CD4-positive, alpha-beta memory T cell (primary cell): Measurements from ENCODE around the gene TGM4. TPM values are rescaled to one million over a fixed set of nuclear protein-coding genes. Genes with fewer than 3 reads are reported as not detected.

Experiments
- CTCF ChIA-PET: fragments of 350-600 bp; sonication (Branson Sonifier 250); formaldehyde crosslinking; loops from one replicate; lab custom pipeline; 2021; ENCODE audit warnings: inconsistent platforms; ENCODE audit not compliant: partially characterized antibody; lab: Charles Lee
- POLR2A ChIA-PET: fragments of 350-600 bp; sonication (Branson Sonifier 250); formaldehyde crosslinking; loops from one replicate; lab custom pipeline; 2021; ENCODE audit not compliant: partially characterized antibody; lab: Charles Lee
- DNase-seq, 5 donors: peaks; one replicate each; pipeline versions ENCODE4 v3.0.0 to v3.0.0-alpha.2; 2020 to 2022; ENCODE audit warnings: mixed read lengths in 1 of 5
- H3K27ac ChIP-seq: one replicate; pipeline ENCODE4 v1.7.0; 2013; ENCODE audit warnings: low read depth, low read length
- H3K27me3 ChIP-seq: 2 replicates; pipeline ENCODE4 v1.7.0; 2013; ENCODE audit warnings: mild to moderate bottlenecking, low read length, moderate library complexity; ENCODE audit not compliant: insufficient read depth
- H3K36me3 ChIP-seq: 2 replicates; pipeline ENCODE4 v1.7.0; 2013; ENCODE audit warnings: mild to moderate bottlenecking, low read length, moderate library complexity; ENCODE audit not compliant: insufficient read depth
- H3K4me1 ChIP-seq: 2 replicates; pipeline ENCODE4 v1.7.0; 2013; ENCODE audit warnings: mild to moderate bottlenecking, low read length, moderate library complexity; ENCODE audit not compliant: insufficient read depth
- H3K4me3 ChIP-seq, 2 donors: one replicate each; pipeline ENCODE4 v1.7.0; 2013; ENCODE audit warnings: low read length in 2 of 2, mild to moderate bottlenecking in 1 of 2
- H3K9me3 ChIP-seq, 2 donors: one replicate each; pipeline ENCODE4 v1.7.0; 2013; ENCODE audit warnings: low read length in 2 of 2, control low read depth in 1 of 2; ENCODE audit not compliant: control insufficient read depth in 1 of 2
- H3K27ac Mint-ChIP-seq, 7 donors: one replicate each; pipeline ENCODE4 v1.8.0; 2020 to 2021; ENCODE audit warnings: mixed read lengths in 7 of 7, mild to moderate bottlenecking in 6 of 7, inconsistent platforms in 3 of 7, moderate library complexity in 3 of 7
- H3K27me3 Mint-ChIP-seq, 2 donors: one replicate each; pipeline ENCODE4 v1.8.0; 2020 to 2021; ENCODE audit warnings: mixed read lengths in 2 of 2
- H3K36me3 Mint-ChIP-seq, 2 donors: one replicate each; pipeline ENCODE4 v1.8.0; 2020 to 2021; ENCODE audit warnings: mixed read lengths in 2 of 2, inconsistent platforms in 1 of 2, mild to moderate bottlenecking in 1 of 2
- H3K4me1 Mint-ChIP-seq, 4 donors: one replicate each; pipeline ENCODE4 v1.8.0; 2020 to 2021; ENCODE audit warnings: mixed read lengths in 4 of 4, mild to moderate bottlenecking in 1 of 4
- H3K4me3 Mint-ChIP-seq, 8 donors: one replicate each; pipeline ENCODE4 v1.8.0; 2020 to 2021; ENCODE audit warnings: mixed read lengths in 8 of 8, mild to moderate bottlenecking in 7 of 8, moderate library complexity in 6 of 8, inconsistent platforms in 3 of 8
- H3K9me3 Mint-ChIP-seq, 8 donors: one replicate each; pipeline ENCODE4 v1.8.0; 2020 to 2021; ENCODE audit warnings: mixed read lengths in 8 of 8, mild to moderate bottlenecking in 5 of 8, inconsistent platforms in 3 of 8, moderate library complexity in 1 of 8
- intact Hi-C: fragments of 100-400 bp; cut with micrococcal nuclease; formaldehyde crosslinking; loops from one replicate; pipeline ENCODE4 v1.15.1; 2023
- polyA plus RNA-seq, 2 donors: library from polyadenylated mRNA; unstranded; fragments of 300-500 nt; fragmentation: Illumina TruSeq; gene quantifications; one replicate each; pipeline ENCODE4 v1.2.3, GENCODE V29; 2021
- total RNA-seq, 2 experiments: library from RNA; stranded (reverse); gene quantifications; one replicate each; pipeline ENCODE4 v1.2.3, GENCODE V29; 2021

Gene TGM4
- total and polyA plus RNA-seq, 4 experiments from 2014 or later, result not detected

- intact Hi-C loops, result no loop called here
- Mint-ChIP-seq H3K27me3 (peaks cover 10 to 14% of the 10 kb centered on the region in 2 donors), H3K36me3 (peaks cover 0 to 6% of the 10 kb centered on the region in 2 donors), H3K27ac (no peak overlapping the region), H3K9me3 (peaks cover 0 to 30% (median 3%) of the 10 kb centered on the region in 8 donors), H3K4me3 (no peak overlapping the region), H3K4me1 (peaks cover 0 to 2% (median under 1%) of the 10 kb centered on the region in 4 donors)
- H3K4me1 ChIP-seq, result no peaks in the 10 kb centered on the region
- CTCF ChIA-PET, result no interaction called here
- no peak overlapping the region for H3K4me3 ChIP-seq
- POLR2A ChIA-PET, result no interaction called here
- H3K27me3 ChIP-seq, result no peaks in the 10 kb centered on the region
- H3K9me3 ChIP-seq, result no peaks in the 10 kb centered on the region
- H3K27ac ChIP-seq, result no peak overlapping the region
- no peak for DNase-seq
- no peaks in the 10 kb centered on the region for H3K36me3 ChIP-seq
Observed at GRCh38 chr3:44910693-44911092, 36.3 kb downstream of the TGM4 start.

DNA sequence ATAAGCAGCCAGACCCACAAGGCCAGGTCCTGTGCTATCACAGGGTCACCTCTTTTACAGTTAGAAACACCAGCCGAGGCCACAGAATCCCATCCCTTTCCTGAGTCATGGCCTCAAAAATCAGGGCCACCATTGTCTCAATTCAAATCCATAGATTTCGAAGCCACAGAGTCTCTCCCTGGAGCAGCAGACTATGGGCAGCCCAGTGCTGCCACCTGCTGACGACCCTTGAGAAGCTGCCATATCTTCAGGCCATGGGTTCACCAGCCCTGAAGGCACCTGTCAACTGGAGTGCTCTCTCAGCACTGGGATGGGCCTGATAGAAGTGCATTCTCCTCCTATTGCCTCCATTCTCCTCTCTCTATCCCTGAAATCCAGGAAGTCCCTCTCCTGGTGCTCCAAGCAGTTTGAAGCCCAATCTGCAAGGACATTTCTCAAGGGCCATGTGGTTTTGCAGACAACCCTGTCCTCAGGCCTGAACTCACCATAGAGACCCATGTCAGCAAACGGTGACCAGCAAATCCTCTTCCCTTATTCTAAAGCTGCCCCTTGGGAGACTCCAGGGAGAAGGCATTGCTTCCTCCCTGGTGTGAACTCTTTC lies 39.6 kb downstream of the TGM4 start:
- no peaks in the 10 kb centered on the region for H3K4me1 ChIP-seq
- H3K9me3 ChIP-seq, result no peaks in the 10 kb centered on the region
- H3K4me1 Mint-ChIP-seq, result peaks cover 0 to 2% (median under 1%) of the 10 kb centered on the region in 4 donors
- DNase-seq, result peak; percentile 54 to 62 (median 59)
- peaks cover 2 to 5% of the 10 kb centered on the region in 2 donors for H3K36me3 Mint-ChIP-seq
- H3K27ac Mint-ChIP-seq, result peak overlapping the region in 1 of 7 donors; percentile 31
- no peaks in the 10 kb centered on the region for H3K27me3 ChIP-seq
- no peak overlapping the region for H3K4me3 ChIP-seq
- peaks cover 5 to 13% of the 10 kb centered on the region in 2 donors for H3K27me3 Mint-ChIP-seq
- H3K27ac ChIP-seq, result no peak overlapping the region
- no peaks in the 10 kb centered on the region for H3K36me3 ChIP-seq
- intact Hi-C loops, result loop anchor here (1.0 kb wide), 1 partner anchor 591 kb away; no protein-coding TSS in a partner anchor
- H3K9me3 Mint-ChIP-seq, result peaks cover 0 to 18% (median under 1%) of the 10 kb centered on the region in 8 donors
- ChIA-PET POLR2A (interaction anchor here (1.3 kb wide), 2 partner anchors 381 to 403 kb away, joined by 3 read pairs; no protein-coding TSS in a partner anchor), CTCF (interaction anchor here (0.6 to 6.0 kb wide), 18 partner anchors 8 to 590 kb away, joined by 3 to 92 read pairs (median 4); partner anchors contain the start of genes KIAA1143 and KIF15)
- no peak overlapping the region for H3K4me3 Mint-ChIP-seq

GRCh38 chr3:44914936-44915335 lies 40.5 kb downstream of the TGM4 start:
- intact Hi-C loops, result loop anchor here (1.0 kb wide), 1 partner anchor 592 kb away; no protein-coding TSS in a partner anchor
- Histone ChIP-seq H3K27me3 (no peaks in the 10 kb centered on the region), H3K4me1 (no peaks in the 10 kb centered on the region), H3K4me3 (no peak overlapping the region), H3K9me3 (no peaks in the 10 kb centered on the region), H3K27ac (no peak overlapping the region), H3K36me3 (no peaks in the 10 kb centered on the region)
- H3K4me1 Mint-ChIP-seq, result peaks cover 0 to 2% (median under 1%) of the 10 kb centered on the region in 4 donors
- no peak for DNase-seq
- H3K4me3 Mint-ChIP-seq, result no peak overlapping the region
- H3K27ac Mint-ChIP-seq, result no peak overlapping the region
- ChIA-PET POLR2A (no interaction called here), CTCF (interaction anchor here (0.9 to 6.0 kb wide), 15 partner anchors 7 to 597 kb away, joined by 3 to 92 read pairs (median 4); partner anchors contain the start of genes KIAA1143 and KIF15)
- H3K36me3 Mint-ChIP-seq, result peaks cover 0 to 9% of the 10 kb centered on the region in 2 donors
- peaks cover 1 to 6% of the 10 kb centered on the region in 2 donors for H3K27me3 Mint-ChIP-seq
- H3K9me3 Mint-ChIP-seq, result peaks cover 0 to 11% (median 0%) of the 10 kb centered on the region in 8 donors

GRCh38 chr3:44915702-44916438 lies 41.5 kb downstream of the TGM4 start:
- H3K4me1 Mint-ChIP-seq, result peaks cover 0 to 2% (median under 1%) of the 10 kb centered on the region in 4 donors
- H3K36me3 ChIP-seq, result no peaks in the 10 kb centered on the region
- H3K4me3 ChIP-seq, result no peak overlapping the region
- H3K9me3 Mint-ChIP-seq, result peaks cover 0 to 1% (median 0%) of the 10 kb centered on the region in 8 donors
- ChIA-PET CTCF (interaction anchor here (1.0 to 6.0 kb wide), 8 partner anchors 9 to 598 kb away, joined by 3 to 92 read pairs (median 6); no protein-coding TSS in a partner anchor), POLR2A (no interaction called here)
- intact Hi-C loops, result no loop called here
- no peaks in the 10 kb centered on the region for H3K4me1 ChIP-seq
- no peaks in the 10 kb centered on the region for H3K27me3 ChIP-seq
- no peak overlapping the region for H3K27ac ChIP-seq
- no peak overlapping the region for H3K27ac Mint-ChIP-seq
- no peak for DNase-seq
- no peak overlapping the region for H3K4me3 Mint-ChIP-seq
- peaks cover 6 to 16% of the 10 kb centered on the region in 2 donors for H3K36me3 Mint-ChIP-seq
- H3K27me3 Mint-ChIP-seq, result peaks cover under 1% of the 10 kb centered on the region in 2 donors
- H3K9me3 ChIP-seq, result no peaks in the 10 kb centered on the region

- Mint-ChIP-seq H3K4me3 (no peak overlapping the region), H3K27ac (no peak overlapping the region), H3K36me3 (peaks cover 13 to 35% of the 10 kb centered on the region in 2 donors), H3K4me1 (peaks cover 0 to 2% (median under 1%) of the 10 kb centered on the region in 4 donors), H3K9me3 (no peaks in the 10 kb centered on the region), H3K27me3 (no peaks in the 10 kb centered on the region)
- Histone ChIP-seq H3K4me1 (no peaks in the 10 kb centered on the region), H3K4me3 (no peak overlapping the region), H3K9me3 (no peaks in the 10 kb centered on the region), H3K36me3 (peaks cover 8% of the 10 kb centered on the region), H3K27ac (no peak overlapping the region), H3K27me3 (no peaks in the 10 kb centered on the region)
- POLR2A ChIA-PET, result no interaction called here
- CTCF ChIA-PET, result no interaction called here
- DNase-seq, result no peak
- intact Hi-C loops, result no loop called here
Observed at GRCh38 chr3:44918087-44918486, 43.7 kb downstream of the TGM4 start.

- ChIA-PET CTCF (no interaction called here), POLR2A (no interaction called here)
- H3K4me1 ChIP-seq, result no peaks in the 10 kb centered on the region
- Mint-ChIP-seq H3K9me3 (no peaks in the 10 kb centered on the region), H3K27ac (no peak overlapping the region), H3K27me3 (no peaks in the 10 kb centered on the region), H3K36me3 (peaks cover 13 to 37% of the 10 kb centered on the region in 2 donors), H3K4me1 (peaks cover 0 to 2% (median under 1%) of the 10 kb centered on the region in 4 donors), H3K4me3 (no peak overlapping the region)
- no peak overlapping the region for H3K4me3 ChIP-seq
- peaks cover 8% of the 10 kb centered on the region for H3K36me3 ChIP-seq
- no peak overlapping the region for H3K27ac ChIP-seq
- H3K9me3 ChIP-seq, result no peaks in the 10 kb centered on the region
- no peaks in the 10 kb centered on the region for H3K27me3 ChIP-seq
- DNase-seq, result no peak
- intact Hi-C loops, result no loop called here
Observed at GRCh38 chr3:44918581-44918980, 44.2 kb downstream of the TGM4 start.

DNA sequence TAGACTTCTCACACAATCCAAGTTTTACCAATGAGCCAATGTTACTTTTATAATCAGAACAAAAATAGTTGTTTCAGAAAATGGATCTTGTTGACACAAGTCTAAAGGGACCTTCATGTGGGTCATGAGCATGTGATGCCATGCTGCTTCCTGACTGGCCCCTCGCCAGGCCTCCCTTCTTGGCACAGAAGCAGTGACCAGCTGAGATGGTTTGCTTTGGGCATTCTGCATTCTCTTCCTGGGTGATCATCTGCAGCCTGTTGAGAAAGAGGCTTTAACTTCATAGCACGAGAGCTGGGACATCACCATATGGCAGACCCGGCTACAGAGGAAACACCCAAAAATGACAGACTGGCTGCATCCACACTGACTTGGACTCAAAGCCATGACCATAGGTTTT lies 45.7 kb downstream of the TGM4 start:
- intact Hi-C loops, result no loop called here
- ChIA-PET CTCF (no interaction called here), POLR2A (no interaction called here)
- Histone ChIP-seq H3K36me3 (peaks cover 8% of the 10 kb centered on the region), H3K4me1 (no peaks in the 10 kb centered on the region), H3K27ac (no peak overlapping the region), H3K4me3 (no peak overlapping the region), H3K27me3 (no peaks in the 10 kb centered on the region), H3K9me3 (no peaks in the 10 kb centered on the region)
- Mint-ChIP-seq H3K27ac (peak overlapping the region in 1 of 7 donors; percentile 8), H3K4me1 (no peaks in the 10 kb centered on the region), H3K9me3 (no peaks in the 10 kb centered on the region), H3K36me3 (peaks cover 13 to 48% of the 10 kb centered on the region in 2 donors), H3K27me3 (no peaks in the 10 kb centered on the region), H3K4me3 (no peak overlapping the region)
- DNase-seq, result no peak
